ENCODE results near the gene HERC6.
"Not testable (repeated sequence)": the region's sequence is repeated elsewhere in the genome, so short reads cannot be mapped to it uniquely, and the experiment has no call there.

The HERC6 gene

GRCh38 chr4:88447371-88448095, 68.9 kb downstream of the HERC6 start:
- H3K4me3 ChIP-seq (replicated peaks in 1 of 2; ENCODE audit: low read depth in 2 of 2, low read length in 2 of 2): no peak overlapping the region
- DNase-seq (ENCODE audit: low read depth in 2 of 2): no peak
- no peak for TF ChIP-seq CTCF (IDR thresholded peaks at IDR 0.05; ENCODE audit: low read depth, low read length)

- DNase-seq (ENCODE audit: low read depth in 2 of 2); H3K4me3 ChIP-seq (replicated peaks in 1 of 2; ENCODE audit: low read depth in 2 of 2, low read length in 2 of 2): not testable (repeated sequence)
These were observed 69.6 kb downstream of the HERC6 start for GRCh38 chr4:88448211-88448765.

- no peak for TF ChIP-seq CTCF (IDR thresholded peaks at IDR 0.05; ENCODE audit: low read depth, low read length)
- no peak for DNase-seq (ENCODE audit: low read depth in 2 of 2)
- no peak overlapping the region for H3K4me3 ChIP-seq (replicated peaks in 1 of 2; ENCODE audit: low read depth in 2 of 2, low read length in 2 of 2)
These were observed 70.2 kb downstream of the HERC6 start for GRCh38 chr4:88448889-88449288.

- DNase-seq (ENCODE audit: low read depth in 2 of 2): no peak
- H3K4me3 ChIP-seq (replicated peaks in 1 of 2; ENCODE audit: low read depth in 2 of 2, low read length in 2 of 2): no peak overlapping the region
- TF ChIP-seq CTCF (IDR thresholded peaks at IDR 0.05; ENCODE audit: low read depth, low read length): no peak
These were observed 70.6 kb downstream of the HERC6 start for GRCh38 chr4:88449290-88449689.

- no peak overlapping the region for H3K4me3 ChIP-seq (replicated peaks in 1 of 2; ENCODE audit: low read depth in 2 of 2, low read length in 2 of 2)
- no peak for TF ChIP-seq CTCF (IDR thresholded peaks at IDR 0.05; ENCODE audit: low read depth, low read length)
These were observed 72.6 kb downstream of the HERC6 start for GRCh38 chr4:88451205-88451604.

GRCh38 chr4:88452912-88453311, 74.3 kb downstream of the HERC6 start:
- TF ChIP-seq CTCF (IDR thresholded peaks at IDR 0.05; ENCODE audit: low read depth, low read length): no peak
- no peak overlapping the region for H3K4me3 ChIP-seq (replicated peaks in 1 of 2; ENCODE audit: low read depth in 2 of 2, low read length in 2 of 2)
- DNase-seq (ENCODE audit: low read depth in 2 of 2): no peak

More at GRCh38 chr4:88451205-88451604, 72.6 kb downstream of the HERC6 start:
- no peak for DNase-seq (ENCODE audit: low read depth in 2 of 2)

GRCh38 chr4:88456670-88457306, 78.1 kb downstream of the HERC6 start, which contains the start of gene HERC5:
HERC5 (plus strand) TSS chr4:88457119; CDS start chr4:88457270, 151 bp downstream.
- TF ChIP-seq CTCF (IDR thresholded peaks at IDR 0.05; ENCODE audit: low read depth, low read length): peak; percentile 60
- H3K4me3 ChIP-seq (replicated peaks in 1 of 2; ENCODE audit: low read depth in 2 of 2, low read length in 2 of 2): peak within 1 kb of the TSS; percentile 48 to 59
- peak; percentile 90 to 95 for DNase-seq (ENCODE audit: low read depth in 2 of 2)

All from cardiac fibroblast (primary cell).